Fibroblast of lung (primary cell): ENCODE results near the gene ST6GAL1. TPM values are rescaled to one million over a fixed set of nuclear protein-coding genes. Genes with fewer than 3 reads are reported as not detected.
A peak's percentile ranks its signal among the peaks of the same experiment; 100 is the strongest.

Experiments used
- DNase-seq, 2 donors: peaks; one replicate each; pipeline versions ENCODE4 v3.0.0 to v3.0.0-alpha.2; 2010; ENCODE audit warnings: low read depth in 2 of 2
- H2AFZ ChIP-seq: 2 replicates; pipeline ENCODE4 v1.5.1; 2012; ENCODE audit warnings: low read length, control low read depth, inconsistent platforms
- H3K27ac ChIP-seq: 2 replicates; pipeline ENCODE4 v1.5.1; 2011; ENCODE audit warnings: low read length, control low read depth; ENCODE audit not compliant: insufficient read depth
- H3K27me3 ChIP-seq: 2 replicates; pipeline ENCODE4 v1.5.1; 2011; ENCODE audit warnings: mild to moderate bottlenecking, low read length; ENCODE audit not compliant: control insufficient read depth, insufficient read depth
- H3K36me3 ChIP-seq: 2 replicates; pipeline ENCODE4 v1.5.1; 2011; ENCODE audit warnings: low read length; ENCODE audit not compliant: control insufficient read depth, insufficient read depth
- H3K4me1 ChIP-seq: 2 replicates; pipeline ENCODE4 v1.5.1; 2011; ENCODE audit warnings: low read length; ENCODE audit not compliant: control insufficient read depth, insufficient read depth; ENCODE audit errors: extremely low read depth
- H3K4me2 ChIP-seq: 2 replicates; pipeline ENCODE4 v1.5.1; 2011; ENCODE audit warnings: low read length, control low read depth; ENCODE audit not compliant: insufficient read depth; ENCODE audit errors: extremely low read depth
- H3K4me3 ChIP-seq, 4 experiments: fragments of 200-600 bp in 1 of 4; sonication (generic) in 1 of 4; replicated peaks in 1 of 4; 2 replicates each; pipeline ENCODE4 v1.5.1; 2011 to 2016; ENCODE audit warnings: low read length in 4 of 4, low read depth in 3 of 4, mild to moderate bottlenecking in 3 of 4, control low read depth in 2 of 4, inconsistent platforms in 1 of 4, mixed read lengths in 1 of 4; ENCODE audit not compliant: insufficient read depth in 1 of 4; ENCODE audit errors: control extremely low read depth in 1 of 4
- H3K79me2 ChIP-seq: 2 replicates; pipeline ENCODE4 v1.5.1; 2012; ENCODE audit warnings: mild to moderate bottlenecking, low read length, inconsistent platforms; ENCODE audit not compliant: control insufficient read depth, insufficient read depth
- H3K9ac ChIP-seq: 2 replicates; pipeline ENCODE4 v1.5.1; 2011; ENCODE audit warnings: mild to moderate bottlenecking, low read length, control low read depth; ENCODE audit not compliant: insufficient read depth
- H3K9me3 ChIP-seq: 2 replicates; pipeline ENCODE4 v1.5.1; 2012; ENCODE audit warnings: low read depth, low read length; ENCODE audit not compliant: control insufficient read depth, insufficient read depth
- H4K20me1 ChIP-seq: 2 replicates; pipeline ENCODE4 v1.5.1; 2011; ENCODE audit warnings: low read length; ENCODE audit not compliant: control insufficient read depth, insufficient read depth; ENCODE audit errors: extremely low read depth
- CTCF ChIP-seq, 2 donors: IDR thresholded peaks in 1 of 2; conservative IDR thresholded peaks in 1 of 2; 1 replicate in 1 of 2; 2 replicates in 1 of 2; pipeline ENCODE4 v1.5.1; 2011 to 2012; ENCODE audit warnings: low read length in 2 of 2, control low read depth in 1 of 2, inconsistent platforms in 1 of 2, low read depth in 1 of 2, mild to moderate bottlenecking in 1 of 2
- EZH2 ChIP-seq: IDR thresholded peaks from 2 replicates; pipeline ENCODE4 v1.5.1; 2012; ENCODE audit warnings: low read length, control low read depth, mild to moderate bottlenecking; ENCODE audit errors: missing control alignments
- polyA plus RNA-seq, 2 donors: library from polyadenylated mRNA; depleted of rRNA in 1 of 2; stranded (reverse) in 1 of 2; unstranded in 1 of 2; fragments of >200 nt; gene quantifications; 2 replicates each; pipeline ENCODE4 v1.2.1, GENCODE V29; 2011 to 2012; ENCODE audit warnings: missing spikeins in 1 of 2
- total RNA-seq: library from RNA; depleted of rRNA; stranded (reverse); fragments of >200 nt; gene quantifications from 2 replicates; pipeline ENCODE4 v1.2.1, GENCODE V29; 2014

Gene ST6GAL1
- total and polyA plus RNA-seq, 2 donors (not counting 1 experiment from before 2014, with no cell fraction given) = 0.83 to 1.00 TPM

DNA sequence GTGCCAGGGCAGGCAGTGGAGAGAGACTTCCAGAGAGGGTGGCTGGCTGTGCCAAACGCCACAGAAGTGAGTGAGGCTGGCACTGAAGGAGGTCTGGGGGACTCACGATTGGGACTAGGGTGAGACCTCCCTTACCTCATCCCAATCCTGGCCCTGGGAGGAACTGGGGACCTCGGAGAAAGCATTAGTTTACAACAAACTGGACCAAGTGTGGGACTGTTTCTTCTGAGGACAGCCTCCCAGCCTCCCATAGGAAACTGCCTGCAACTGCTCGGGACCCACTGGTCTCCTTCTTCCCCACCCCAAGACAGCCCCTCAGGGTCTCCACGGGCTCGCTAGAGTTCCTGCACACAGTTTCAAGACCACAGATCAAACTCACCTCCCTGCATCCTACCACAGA, 45.4 kb downstream of the ST6GAL1 start:
- Histone ChIP-seq H3K9ac (no peak overlapping the region), H3K79me2 (no peaks in the 10 kb centered on the region), H4K20me1 (no peaks in the 10 kb centered on the region), H3K27ac (no peak overlapping the region), H2AFZ (no peak overlapping the region), H3K27me3 (no peaks in the 10 kb centered on the region), H3K36me3 (no peaks in the 10 kb centered on the region), H3K9me3 (no peaks in the 10 kb centered on the region), H3K4me1 (no peaks in the 10 kb centered on the region), H3K4me2 (no peak overlapping the region), H3K4me3 (no peak overlapping the region)
- no peak for DNase-seq
- TF ChIP-seq EZH2 (no peak), CTCF (conservative IDR thresholded peaks at IDR 0.05 in 1 of 2, IDR thresholded peaks at IDR 0.05 in 1 of 2; ENCODE audit: low read depth in 1 of 2, low read length in 2 of 2) (no peak)

DNA sequence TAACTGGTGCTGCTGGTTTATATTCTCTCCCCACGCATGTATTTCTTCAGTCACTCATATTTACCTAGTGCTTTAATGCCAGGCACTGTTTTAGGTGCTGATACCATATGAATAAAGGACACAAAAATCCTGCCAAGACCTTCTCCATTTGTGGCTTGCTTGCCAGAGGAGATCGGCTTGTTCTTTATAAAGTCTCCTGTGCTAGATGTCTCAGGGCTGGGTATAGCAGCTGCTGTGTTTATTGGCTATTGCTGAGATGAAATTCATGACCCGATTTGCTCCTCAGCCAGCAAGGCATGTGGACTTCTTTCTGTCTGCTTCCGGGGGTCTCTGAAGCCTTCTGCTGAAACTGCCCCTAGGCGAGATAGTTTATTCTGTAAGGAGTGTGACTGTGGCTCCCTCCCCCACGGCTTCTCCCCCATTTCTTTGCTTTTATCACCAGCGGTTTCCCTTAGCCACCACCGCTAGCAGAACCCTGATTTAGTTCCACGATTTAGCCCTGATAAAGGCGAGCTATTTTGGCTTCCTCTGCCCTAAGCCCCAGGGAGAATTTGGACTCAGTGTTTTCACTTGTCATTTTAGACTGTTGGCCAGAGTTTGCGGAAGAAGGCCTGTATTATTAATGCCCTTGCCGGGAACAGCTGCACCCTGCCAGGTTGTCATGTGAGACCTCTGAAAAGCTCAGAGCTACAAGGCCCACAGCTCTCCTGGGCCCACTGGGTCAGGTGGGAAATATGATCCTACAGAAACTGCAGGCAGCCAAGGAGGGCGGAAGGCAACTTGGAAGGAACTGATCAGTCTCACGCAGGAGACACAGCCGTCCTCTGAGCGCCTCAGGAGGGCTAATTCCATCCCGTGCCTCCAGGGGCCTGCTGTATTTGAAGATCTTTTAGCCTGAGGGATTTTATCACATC, 46.8 kb downstream of the ST6GAL1 start:
- Histone ChIP-seq H4K20me1 (no peaks in the 10 kb centered on the region), H3K79me2 (no peaks in the 10 kb centered on the region), H3K27ac (no peak overlapping the region), H3K9ac (no peak overlapping the region), H3K9me3 (no peaks in the 10 kb centered on the region), H3K4me3 (no peak overlapping the region), H2AFZ (no peak overlapping the region), H3K4me1 (no peaks in the 10 kb centered on the region), H3K4me2 (no peak overlapping the region), H3K36me3 (no peaks in the 10 kb centered on the region), H3K27me3 (no peaks in the 10 kb centered on the region)
- peak; percentile 57 to 82 for DNase-seq
- no peak for TF ChIP-seq CTCF (conservative IDR thresholded peaks at IDR 0.05 in 1 of 2, IDR thresholded peaks at IDR 0.05 in 1 of 2; ENCODE audit: low read depth in 1 of 2, low read length in 2 of 2)
- no peak for TF ChIP-seq EZH2

DNA sequence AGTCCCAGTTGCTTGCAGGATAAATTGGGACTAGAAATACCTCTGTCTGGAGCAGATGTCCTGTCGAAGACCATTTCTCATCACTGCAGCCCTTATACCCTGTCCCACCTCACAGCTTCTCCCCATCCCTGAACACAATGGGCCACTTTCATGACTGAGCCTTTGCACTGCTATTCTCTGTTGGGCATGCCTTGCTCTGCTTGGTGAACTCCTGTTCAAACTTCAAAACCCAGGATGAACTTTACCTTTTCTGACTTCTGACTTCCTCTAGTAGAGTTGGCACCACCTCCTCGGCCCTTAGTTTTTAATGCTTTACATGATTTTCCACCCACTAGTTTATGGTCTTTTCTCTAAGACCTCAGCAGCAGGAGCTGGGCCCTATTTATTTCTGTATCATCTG, 48.4 kb downstream of the ST6GAL1 start:
- Histone ChIP-seq H3K79me2 (no peaks in the 10 kb centered on the region), H4K20me1 (no peaks in the 10 kb centered on the region), H3K4me2 (no peak overlapping the region), H3K36me3 (no peaks in the 10 kb centered on the region), H3K4me3 (no peak overlapping the region), H3K9ac (no peak overlapping the region), H3K27me3 (no peaks in the 10 kb centered on the region), H2AFZ (no peak overlapping the region), H3K27ac (no peak overlapping the region), H3K9me3 (no peaks in the 10 kb centered on the region), H3K4me1 (no peaks in the 10 kb centered on the region)
- no peak for DNase-seq
- TF ChIP-seq CTCF (conservative IDR thresholded peaks at IDR 0.05 in 1 of 2, IDR thresholded peaks at IDR 0.05 in 1 of 2; ENCODE audit: low read depth in 1 of 2, low read length in 2 of 2) = no peak
- TF ChIP-seq EZH2 = no peak
